ENCODE data around the gene ACTR10. TPM values are rescaled to one million over a fixed set of nuclear protein-coding genes. Genes with fewer than 3 reads are reported as not detected.

ACTR10 gene
- total RNA-seq, 1 donor from 2014 or later = 32.2 TPM

GRCh38 chr14:58265401-58265800, 65.5 kb downstream of the ACTR10 start:
- Histone ChIP-seq H3K4me1 (no peaks in the 10 kb centered on the region), H3K27ac (no peak overlapping the region)

GRCh38 chr14:58270628-58271027, 70.7 kb downstream of the ACTR10 start:
- no peak overlapping the region for H3K4me3 ChIP-seq
- H3K36me3 ChIP-seq = peaks cover 46 to 63% of the 10 kb centered on the region in 2 donors
- no peak overlapping the region for H3K27ac ChIP-seq
- no peak for TF ChIP-seq CTCF (IDR thresholded peaks at IDR 0.05)
- peaks cover 0 to 20% of the 10 kb centered on the region in 2 donors for H3K4me1 ChIP-seq
- DNase-seq (ENCODE audit: low spot score in 2 of 2) = no peak
- H3K27me3 ChIP-seq = no peaks in the 10 kb centered on the region
- intact Hi-C loops (cut with DNase I) = no loop called here
- H3K9me3 ChIP-seq = no peaks in the 10 kb centered on the region

More at GRCh38 chr14:58265401-58265800, 65.5 kb downstream of the ACTR10 start:
- H3K27me3 ChIP-seq = no peaks in the 10 kb centered on the region
- no peak for TF ChIP-seq CTCF (IDR thresholded peaks at IDR 0.05)
- no peaks in the 10 kb centered on the region for H3K9me3 ChIP-seq
- DNase-seq (ENCODE audit: low spot score in 2 of 2) = no peak
- no peak overlapping the region for H3K4me3 ChIP-seq
- peaks cover 83 to 90% of the 10 kb centered on the region in 2 donors for H3K36me3 ChIP-seq
- intact Hi-C loops (cut with DNase I) = no loop called here

- no peaks in the 10 kb centered on the region for H3K27me3 ChIP-seq
- peak overlapping the region; percentile 36 to 47 for H3K27ac ChIP-seq
- H3K36me3 ChIP-seq = peaks cover 27 to 54% of the 10 kb centered on the region in 2 donors
- H3K4me1 ChIP-seq = peaks cover 0 to 20% of the 10 kb centered on the region in 2 donors
- no peak for DNase-seq (ENCODE audit: low spot score in 2 of 2)
- intact Hi-C loops (cut with DNase I) = no loop called here
- no peaks in the 10 kb centered on the region for H3K9me3 ChIP-seq
- TF ChIP-seq CTCF (IDR thresholded peaks at IDR 0.05) = no peak
- H3K4me3 ChIP-seq = no peak overlapping the region
Measured at GRCh38 chr14:58272588-58273372, 72.8 kb downstream of the ACTR10 start.

GRCh38 chr14:58274881-58275280, 74.9 kb downstream of the ACTR10 start:
- H3K36me3 ChIP-seq = peaks cover 13 to 47% of the 10 kb centered on the region in 2 donors
- no peaks in the 10 kb centered on the region for H3K27me3 ChIP-seq
- intact Hi-C loops (cut with DNase I) = no loop called here
- H3K4me1 ChIP-seq = peaks cover 0 to 20% of the 10 kb centered on the region in 2 donors
- no peak for DNase-seq (ENCODE audit: low spot score in 2 of 2)
- TF ChIP-seq CTCF (IDR thresholded peaks at IDR 0.05) = no peak
- no peaks in the 10 kb centered on the region for H3K9me3 ChIP-seq
- no peak overlapping the region for H3K4me3 ChIP-seq
- H3K27ac ChIP-seq = peak overlapping the region; percentile 1 to 39

- H3K36me3 ChIP-seq = peaks cover 12 to 41% of the 10 kb centered on the region in 2 donors
- peaks cover 0 to 20% of the 10 kb centered on the region in 2 donors for H3K4me1 ChIP-seq
- intact Hi-C loops (cut with DNase I) = no loop called here
- no peak for DNase-seq (ENCODE audit: low spot score in 2 of 2)
- H3K4me3 ChIP-seq = no peak overlapping the region
- H3K27ac ChIP-seq = no peak overlapping the region
- no peaks in the 10 kb centered on the region for H3K27me3 ChIP-seq
- no peaks in the 10 kb centered on the region for H3K9me3 ChIP-seq
- no peak for TF ChIP-seq CTCF (IDR thresholded peaks at IDR 0.05)
Measured at GRCh38 chr14:58275527-58276190, 75.7 kb downstream of the ACTR10 start.
